ENCODE data around the gene DLEC1. TPM values are rescaled to one million over a fixed set of nuclear protein-coding genes. Genes with fewer than 3 reads are reported as not detected.

DLEC1 gene
- under 1 TPM; 0.22 to 0.71 (median 0.34) TPM for polyA plus RNA-seq

- H3K27ac ChIP-seq (ENCODE audit: low read depth, low read length), result no peak within 1 kb of the TSS
- WGBS, 3 donors, result 3 to 11% (median 3%) methylated on average over 67 of the region's 67 CpGs
Measured at GRCh38 chr3:38039101-38039898, at the start of gene DLEC1. Gene DLEC1, plus strand, starts transcription at chr3:38039208. Its CDS starts 18 bp downstream, at chr3:38039226.

DNA sequence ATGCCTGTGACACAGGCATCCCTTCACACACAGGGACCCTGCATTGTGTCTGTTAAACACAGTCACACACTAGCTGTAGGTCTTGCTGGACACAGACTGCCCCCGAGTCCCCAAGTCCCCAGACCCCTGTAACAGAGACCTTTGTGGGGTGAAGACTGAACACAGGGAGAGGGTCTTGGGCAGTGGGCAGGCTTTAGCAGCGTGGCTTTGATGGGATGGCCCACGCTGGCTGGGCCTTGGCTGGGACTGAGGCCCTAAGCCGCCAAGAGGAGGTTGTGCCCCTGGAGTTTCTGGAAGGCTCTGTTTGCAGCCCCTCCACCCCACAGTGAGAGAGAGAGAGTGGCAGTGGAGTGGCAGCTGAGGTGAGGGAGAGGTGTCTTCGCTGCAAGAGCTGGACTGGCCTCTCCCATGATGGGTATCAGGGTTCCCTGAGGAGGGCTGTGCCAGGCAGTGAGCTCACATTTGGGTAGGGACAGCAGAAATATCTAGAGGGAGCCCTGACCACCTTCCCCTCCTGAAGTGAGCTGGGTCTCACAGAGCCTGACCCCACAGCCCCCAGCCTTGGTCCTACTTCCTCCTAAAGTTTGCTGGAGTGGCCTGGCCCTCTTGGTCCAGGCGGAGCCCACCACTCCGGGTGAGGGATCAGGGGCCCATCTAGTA, 49.1 kb upstream of the DLEC1 start:
- WGBS, 3 donors, result 90 to 94% (median 92%) methylated on average over 7 of the region's 7 CpGs
- no peak overlapping the region for H3K27ac ChIP-seq (ENCODE audit: low read depth, low read length)

- no peak within 1 kb of the TSS for H3K27ac ChIP-seq (ENCODE audit: low read depth, low read length)
- 65 to 86% (median 84%) methylated on average over 10 of the region's 10 CpGs for WGBS, 3 donors
Measured at GRCh38 chr3:37990527-37990926, 48.5 kb upstream of the DLEC1 start, which contains the start of gene VILL. Gene VILL, plus strand, starts transcription at chr3:37990786. Its CDS starts 2,887 bp downstream, at chr3:37993673.

DNA sequence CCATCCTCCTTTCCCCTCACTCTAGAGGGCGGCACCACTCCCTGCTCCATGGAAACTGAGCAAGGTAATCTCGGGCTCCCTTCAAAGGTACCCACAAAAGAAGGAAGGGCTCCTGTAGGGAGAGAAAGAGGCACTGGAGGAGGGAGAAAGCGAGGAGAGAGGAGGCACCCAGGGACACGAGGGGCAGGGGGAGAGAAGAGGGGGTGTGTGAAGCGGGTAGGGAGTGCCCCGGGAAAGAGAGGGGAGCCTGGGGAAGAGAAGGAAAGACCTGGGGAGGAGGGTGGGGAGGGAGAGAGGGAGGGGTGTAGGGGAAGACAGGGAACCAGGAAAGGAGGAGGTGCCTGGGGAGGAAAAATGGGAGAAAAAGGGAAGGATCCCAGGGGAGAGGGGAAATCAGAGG, 47.9 kb upstream of the DLEC1 start:
- H3K27ac ChIP-seq (ENCODE audit: low read depth, low read length), result no peak overlapping the region
- 50 to 80% (median 57%) methylated on average over 5 to 6 of the region's 6 CpGs for WGBS, 3 donors

DNA sequence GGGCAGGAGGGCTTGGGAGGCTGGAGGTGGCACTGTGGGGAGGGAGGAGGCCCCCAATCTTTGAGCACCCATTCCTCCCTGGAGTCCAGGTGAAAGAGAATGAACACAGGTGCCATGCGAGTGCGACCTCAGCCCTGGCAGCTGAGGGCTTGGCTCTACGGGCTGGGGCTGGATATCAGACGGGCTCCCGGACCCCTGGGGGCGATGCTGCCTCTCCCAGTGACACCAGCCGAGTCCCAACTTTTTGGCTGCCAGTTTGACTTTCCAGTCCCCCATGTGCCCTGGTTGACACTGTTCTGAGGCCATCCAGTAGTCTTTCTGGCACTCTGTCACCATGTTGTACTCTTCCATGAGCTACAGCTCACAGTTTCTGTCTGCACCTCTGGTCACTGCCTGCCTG, 47.2 kb upstream of the DLEC1 start:
- no peak overlapping the region for H3K27ac ChIP-seq (ENCODE audit: low read depth, low read length)
- WGBS, 3 donors, result 85 to 92% (median 86%) methylated on average over 7 of the region's 7 CpGs

DNA sequence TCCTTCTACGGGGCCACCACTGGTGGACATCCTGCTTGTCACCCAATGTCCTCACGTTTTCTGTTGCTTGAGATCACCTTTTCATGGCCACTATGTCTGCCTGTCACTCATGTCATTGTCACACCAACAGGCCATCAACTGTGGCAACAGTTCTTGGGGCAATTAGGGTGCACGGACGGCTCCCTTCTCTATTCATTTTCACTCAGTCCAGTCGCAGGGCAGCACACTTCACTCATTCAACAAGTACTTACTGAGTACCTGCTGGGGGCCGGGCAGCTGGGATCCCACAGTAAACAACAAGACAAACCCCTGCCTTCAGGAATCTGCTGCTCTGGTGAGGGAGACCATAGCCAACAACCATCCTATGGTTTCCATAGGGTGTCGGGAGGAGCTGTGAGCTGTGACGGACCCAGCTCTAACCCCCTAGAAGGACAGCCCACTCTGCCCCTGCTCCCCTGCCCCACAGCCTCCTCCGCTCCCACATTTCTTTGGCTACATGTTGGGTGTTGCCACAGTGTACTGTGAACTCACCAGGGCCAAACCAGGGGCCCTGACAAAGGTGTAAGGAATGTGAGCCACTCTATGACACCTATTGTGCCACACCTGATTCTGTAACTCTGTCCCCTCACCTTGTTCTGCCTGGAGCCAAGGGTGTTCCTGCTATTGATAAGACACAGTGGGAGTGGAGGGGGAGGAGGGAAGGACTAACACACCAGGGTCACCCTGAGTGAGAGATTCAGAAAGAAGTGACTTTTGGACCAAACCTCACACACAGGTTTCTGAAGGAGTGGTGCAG, 46.5 kb upstream of the DLEC1 start:
- H3K27ac ChIP-seq (ENCODE audit: low read depth, low read length), result no peak overlapping the region
- WGBS, 3 donors, result 82 to 93% (median 85%) methylated on average over 9 of the region's 9 CpGs

DNA sequence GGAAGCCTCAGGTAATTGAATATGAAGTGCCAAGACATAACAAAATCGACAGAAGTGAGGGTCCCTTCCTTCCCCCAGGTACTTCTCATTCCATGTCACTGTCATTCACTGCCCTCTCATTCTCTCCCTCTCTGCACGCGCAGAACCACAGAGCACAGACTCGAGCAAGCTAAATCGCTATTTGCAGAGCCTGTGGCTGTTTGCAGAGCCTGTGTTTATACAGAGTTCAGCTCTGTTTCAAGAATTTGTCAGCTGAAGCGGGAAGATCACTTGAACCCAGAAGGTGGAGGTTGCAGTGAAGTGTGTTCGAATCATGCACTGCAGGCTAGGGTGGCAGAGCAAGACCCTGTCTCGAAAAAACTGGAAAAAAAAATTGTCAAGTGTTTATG, 45.9 kb upstream of the DLEC1 start:
- 57 to 91% (median 77%) methylated on average over 8 of the region's 8 CpGs for WGBS, 3 donors
- H3K27ac ChIP-seq (ENCODE audit: low read depth, low read length), result no peak overlapping the region

GRCh38 chr3:37993460-37993819, 45.6 kb upstream of the DLEC1 start:
- 38 to 81% (median 46%) methylated on average over 6 of the region's 6 CpGs for WGBS, 3 donors
- no peak overlapping the region for H3K27ac ChIP-seq (ENCODE audit: low read depth, low read length)

- WGBS, 3 donors, result 1 to 45% (median 5%) methylated on average over 49 of the region's 49 CpGs
Measured at GRCh38 chr3:37993820-37994638, 45.0 kb upstream of the DLEC1 start.

DNA sequence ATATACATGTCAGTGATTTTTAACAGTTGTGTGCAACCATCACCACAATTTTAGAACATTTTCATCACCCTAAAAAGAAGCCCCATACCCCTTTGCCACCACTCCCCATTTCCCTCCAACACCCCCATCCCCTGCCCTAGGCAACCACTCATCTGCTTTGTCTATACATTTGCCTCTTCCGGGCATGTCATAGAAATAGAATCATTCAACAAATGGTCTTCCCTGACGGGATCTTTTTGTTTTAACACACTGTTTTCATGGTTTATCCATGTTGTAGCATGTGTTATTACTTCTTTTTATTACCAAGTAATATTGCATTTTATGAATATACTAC, 44.4 kb upstream of the DLEC1 start:
- 17 to 84% (median 19%) methylated on average over 2 of the region's 2 CpGs for WGBS, 3 donors
- H3K27ac ChIP-seq (ENCODE audit: low read depth, low read length), result no peak overlapping the region

More at GRCh38 chr3:37993820-37994638, 45.0 kb upstream of the DLEC1 start:
- H3K27ac ChIP-seq (ENCODE audit: low read depth, low read length), result no peak overlapping the region

DNA sequence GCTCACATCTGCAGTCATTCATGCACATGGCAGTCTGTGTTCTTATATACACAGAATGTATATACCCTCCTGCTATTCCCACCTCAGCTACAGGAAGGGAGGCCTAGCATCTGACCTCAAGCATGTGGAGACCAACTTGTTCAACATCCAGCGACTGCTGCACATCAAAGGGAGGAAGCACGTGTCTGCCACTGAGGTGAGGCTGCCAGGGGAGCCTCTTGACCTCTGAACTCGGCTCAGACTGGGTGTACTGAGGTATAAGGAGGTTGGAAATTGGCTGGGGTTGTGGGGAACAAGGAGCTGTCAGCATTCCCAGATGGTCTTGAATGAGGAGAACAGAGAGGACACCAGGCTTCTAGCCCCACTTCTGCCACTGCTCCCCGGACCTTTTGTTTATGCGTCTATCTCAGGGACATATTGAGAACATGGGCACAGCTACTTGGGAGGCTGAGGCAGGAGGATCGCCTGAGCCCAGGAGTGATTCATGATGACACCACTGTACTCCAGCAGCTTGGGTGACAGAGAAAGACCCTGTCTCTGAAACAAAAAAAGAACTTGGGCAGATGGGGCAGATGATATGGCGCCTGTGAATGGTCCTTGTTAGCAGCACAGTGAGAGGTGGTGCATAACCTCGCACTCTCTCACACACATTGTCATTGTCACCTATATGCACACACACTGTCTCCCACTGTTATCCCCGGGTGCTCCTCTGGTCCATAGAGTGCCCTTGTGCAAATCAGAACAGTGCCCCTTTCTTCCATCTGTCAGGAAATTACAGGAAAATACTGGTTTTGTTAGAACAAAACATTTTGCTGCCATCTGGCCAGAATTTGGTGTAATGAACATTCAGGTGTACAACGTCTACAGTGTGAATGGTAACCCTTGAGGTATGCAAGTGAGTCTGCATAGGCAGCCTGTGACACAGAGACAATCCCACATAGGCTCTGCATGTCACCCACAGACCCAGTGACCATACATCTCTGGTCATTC, 43.1 kb upstream of the DLEC1 start:
- H3K27ac ChIP-seq (ENCODE audit: low read depth, low read length), result no peak overlapping the region

GRCh38 chr3:37996785-37997301, 42.2 kb upstream of the DLEC1 start:
- WGBS, 3 donors, result 44 to 52% (median 51%) methylated on average over 7 of the region's 7 CpGs
- no peak overlapping the region for H3K27ac ChIP-seq (ENCODE audit: low read depth, low read length)

More for the DNA sequence above, 43.1 kb upstream of the DLEC1 start:
- WGBS, 3 donors, result 81 to 85% (median 83%) methylated on average over 10 of the region's 10 CpGs

DNA sequence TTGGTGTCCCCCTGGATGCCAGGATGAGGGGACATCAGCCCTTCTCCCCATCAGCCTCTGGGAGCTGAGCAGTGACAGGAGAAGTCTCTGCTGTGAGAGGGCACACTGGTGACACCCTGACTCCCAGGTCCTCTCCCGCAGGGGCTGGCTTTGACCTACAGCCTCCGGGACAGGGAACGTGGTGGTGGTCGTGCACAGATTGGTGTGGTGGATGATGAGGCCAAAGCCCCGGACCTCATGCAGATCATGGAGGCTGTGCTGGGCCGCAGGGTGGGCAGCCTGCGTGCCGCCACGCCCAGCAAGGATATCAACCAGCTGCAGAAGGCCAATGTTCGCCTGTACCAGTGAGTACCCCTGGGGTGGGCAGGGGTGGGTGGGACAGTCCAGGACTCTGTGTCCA, 41.7 kb upstream of the DLEC1 start:
- no peak overlapping the region for H3K27ac ChIP-seq (ENCODE audit: low read depth, low read length)
- WGBS, 3 donors, result 90 to 94% (median 94%) methylated on average over 10 of the region's 10 CpGs

DNA sequence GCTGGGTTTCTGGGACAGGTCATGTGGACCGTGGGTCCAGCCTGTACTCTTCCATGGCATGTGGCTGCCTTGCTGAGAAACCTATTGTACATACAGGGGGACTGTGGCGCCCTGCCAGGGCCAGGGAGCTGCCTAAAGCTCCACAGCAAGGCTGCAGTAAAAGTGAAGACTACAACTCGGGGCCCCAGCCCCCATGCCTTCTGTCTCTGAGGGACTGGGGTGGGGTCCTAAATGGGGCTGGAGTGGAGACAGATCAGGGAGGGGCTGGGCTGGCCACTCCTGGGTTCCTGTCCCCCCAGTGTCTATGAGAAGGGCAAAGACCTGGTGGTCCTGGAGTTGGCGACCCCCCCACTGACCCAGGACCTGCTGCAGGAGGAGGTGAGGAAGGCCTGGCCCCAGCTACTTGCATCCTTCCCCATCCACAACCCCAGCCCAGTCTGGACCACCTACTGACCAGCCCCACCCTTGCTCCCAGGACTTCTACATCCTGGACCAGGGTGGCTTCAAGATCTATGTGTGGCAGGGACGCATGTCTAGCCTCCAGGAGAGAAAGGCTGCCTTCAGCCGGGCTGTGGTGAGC, 41.1 kb upstream of the DLEC1 start:
- 69 to 86% (median 74%) methylated on average over 6 of the region's 6 CpGs for WGBS, 3 donors
- H3K27ac ChIP-seq (ENCODE audit: low read depth, low read length), result no peak overlapping the region

DNA sequence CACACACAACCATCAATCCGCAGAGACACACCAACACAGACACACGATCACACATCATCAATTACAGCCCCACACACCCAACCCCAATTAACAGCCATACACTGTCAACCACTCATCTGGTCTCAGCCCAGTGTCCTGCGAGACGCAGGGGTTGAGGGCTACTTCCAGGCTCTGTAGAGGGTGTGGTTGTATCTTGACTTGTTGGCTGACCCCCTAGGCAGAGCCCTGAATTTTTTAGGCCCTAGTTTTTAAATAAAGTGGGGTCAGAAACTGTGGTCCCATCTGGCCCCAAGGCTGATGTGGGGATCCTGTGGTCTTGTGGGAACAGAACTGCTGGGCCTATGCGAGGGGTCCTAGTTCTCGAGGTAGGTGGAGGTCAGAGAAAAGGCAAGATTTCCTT, 39.2 kb upstream of the DLEC1 start:
- H3K27ac ChIP-seq (ENCODE audit: low read depth, low read length), result no peak overlapping the region
- 83 to 94% (median 88%) methylated on average over 6 of the region's 6 CpGs for WGBS, 3 donors

DNA sequence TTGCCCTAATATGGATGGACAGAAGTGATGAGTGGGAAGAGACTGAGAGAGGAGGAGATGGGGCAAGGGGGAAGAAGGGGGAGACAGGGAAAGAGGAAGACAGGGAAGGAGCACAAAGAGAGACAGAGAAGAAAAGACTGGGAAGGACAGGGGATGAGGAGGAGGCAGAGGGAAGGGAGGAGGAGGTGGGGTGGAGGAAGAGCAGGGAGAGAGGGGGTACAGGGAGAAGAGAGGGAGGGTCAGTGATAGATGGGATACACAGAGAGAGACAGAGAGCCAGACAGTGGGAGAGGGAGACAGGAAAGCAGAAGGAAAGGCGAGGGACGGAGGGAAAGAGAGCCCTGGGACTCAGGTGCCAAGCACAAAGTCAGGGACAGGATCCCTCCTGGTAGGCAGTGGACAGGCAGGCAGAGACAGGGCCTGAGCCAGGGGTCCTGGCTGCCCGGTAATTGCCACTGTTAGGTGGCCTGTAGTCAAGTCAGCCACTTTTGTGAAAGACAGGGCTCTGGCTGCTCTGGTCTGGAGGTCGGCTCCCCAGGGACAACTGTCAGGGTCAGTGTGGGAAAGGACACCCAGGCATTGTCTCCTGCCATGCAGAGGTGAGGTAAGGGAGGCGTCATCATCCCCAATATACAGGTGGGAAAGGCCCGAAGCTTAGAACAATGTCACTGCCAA, 38.6 kb upstream of the DLEC1 start:
- no peak overlapping the region for H3K27ac ChIP-seq (ENCODE audit: low read depth, low read length)
- WGBS, 3 donors, result 96% methylated on average over 6 of the region's 6 CpGs
